H9 (cell line): ENCODE data around the gene CAMK2G. TPM values are rescaled to one million over a fixed set of nuclear protein-coding genes. Genes with fewer than 3 reads are reported as not detected.

Source experiments
- DNase-seq: peaks from one replicate; pipeline ENCODE4 v3.0.0-alpha.2; 2017
- H2AFZ ChIP-seq: one replicate; pipeline ENCODE4 v1.6.1; 2013; ENCODE audit warnings: mild to moderate bottlenecking, low read length, control low read depth, moderate library complexity
- H2AK5ac ChIP-seq: 2 replicates; pipeline ENCODE4 v1.6.1; 2013; ENCODE audit warnings: low read length, control low read depth, mixed read lengths; ENCODE audit not compliant: insufficient read length
- H2BK120ac ChIP-seq: one replicate; pipeline ENCODE4 v1.6.1; 2013; ENCODE audit warnings: low read depth, mild to moderate bottlenecking, low read length, control low read depth, inconsistent platforms; ENCODE audit not compliant: poor library complexity, severe bottlenecking
- H2BK12ac ChIP-seq: 2 replicates; pipeline ENCODE4 v1.6.1; 2013; ENCODE audit warnings: low read length, control low read depth, mixed read lengths, low read depth; ENCODE audit not compliant: insufficient read length
- H2BK15ac ChIP-seq: 2 replicates; pipeline ENCODE4 v1.6.1; 2013; ENCODE audit warnings: low read depth, low read length, control low read depth
- H2BK20ac ChIP-seq: one replicate; pipeline ENCODE4 v1.6.1; 2013; ENCODE audit warnings: low read depth, mild to moderate bottlenecking, low read length, control low read depth, inconsistent platforms; ENCODE audit not compliant: poor library complexity, severe bottlenecking
- H2BK5ac ChIP-seq: 2 replicates; pipeline ENCODE4 v1.6.1; 2013; ENCODE audit warnings: low read length, control low read depth, mixed read lengths; ENCODE audit not compliant: insufficient read length
- H3K14ac ChIP-seq: 2 replicates; pipeline ENCODE4 v1.6.1; 2013; ENCODE audit warnings: low read length, control low read depth; ENCODE audit not compliant: insufficient read depth
- H3K18ac ChIP-seq: 2 replicates; pipeline ENCODE4 v1.6.1; 2013; ENCODE audit warnings: low read depth, mild to moderate bottlenecking, mixed read lengths, low read length, control low read depth; ENCODE audit not compliant: insufficient read length
- H3K23ac ChIP-seq: 2 replicates; pipeline ENCODE4 v1.6.1; 2013; ENCODE audit warnings: low read length, control low read depth, mixed read lengths, low read depth; ENCODE audit not compliant: insufficient read length
- H3K23me2 ChIP-seq: 2 replicates; pipeline ENCODE4 v1.6.1; 2013; ENCODE audit warnings: low read depth, mild to moderate bottlenecking, mixed read lengths, low read length, control low read depth; ENCODE audit not compliant: insufficient read length, poor library complexity, severe bottlenecking
- H3K27ac ChIP-seq: 2 replicates; pipeline ENCODE4 v1.5.1; 2013; ENCODE audit warnings: low read length, control low read depth, mixed read lengths, low read depth; ENCODE audit not compliant: insufficient read length
- H3K27me3 ChIP-seq: 2 replicates; pipeline ENCODE4 v1.6.1; 2013; ENCODE audit warnings: low read length, control low read depth, inconsistent platforms; ENCODE audit not compliant: insufficient read depth
- H3K4ac ChIP-seq: 2 replicates; pipeline ENCODE4 v1.6.1; 2013; ENCODE audit warnings: low read depth, mild to moderate bottlenecking, control low read depth, inconsistent platforms, low read length, moderate library complexity
- H3K4me1 ChIP-seq: 2 replicates; pipeline ENCODE4 v1.6.1; 2013; ENCODE audit warnings: low read length, control low read depth, inconsistent platforms; ENCODE audit not compliant: insufficient read depth
- H3K4me2 ChIP-seq: 2 replicates; pipeline ENCODE4 v1.6.1; 2013; ENCODE audit warnings: low read length, control low read depth, mixed read lengths; ENCODE audit not compliant: insufficient read length, insufficient read depth
- H3K56ac ChIP-seq: 2 replicates; pipeline ENCODE4 v1.6.1; 2013; ENCODE audit warnings: low read depth, mild to moderate bottlenecking, mixed read lengths, low read length, control low read depth; ENCODE audit not compliant: insufficient read length
- H3K79me1 ChIP-seq: 2 replicates; pipeline ENCODE4 v1.6.1; 2013; ENCODE audit warnings: low read depth, mild to moderate bottlenecking, moderate library complexity, low read length, control low read depth, inconsistent platforms; ENCODE audit not compliant: insufficient read depth, poor library complexity, severe bottlenecking
- H3K79me2 ChIP-seq: 2 replicates; pipeline ENCODE4 v1.6.1; 2013; ENCODE audit warnings: low read length, control low read depth, inconsistent platforms; ENCODE audit not compliant: insufficient read depth
- H3K9ac ChIP-seq: 2 replicates; pipeline ENCODE4 v1.6.1; 2013; ENCODE audit warnings: low read length, control low read depth, mixed read lengths; ENCODE audit not compliant: insufficient read length; ENCODE audit errors: extremely low read depth
- H3K9me3 ChIP-seq: one replicate; pipeline ENCODE4 v1.6.1; 2013; ENCODE audit warnings: low read depth, low read length, inconsistent platforms; ENCODE audit not compliant: control insufficient read depth
- H3T11ph ChIP-seq: one replicate; pipeline ENCODE4 v1.6.1; 2013; ENCODE audit warnings: mild to moderate bottlenecking, low read length, control low read depth, inconsistent platforms
- H4K20me1 ChIP-seq: one replicate; pipeline ENCODE4 v1.6.1; 2013; ENCODE audit not compliant: control insufficient read depth, insufficient read length, insufficient read depth
- H4K5ac ChIP-seq: 2 replicates; pipeline ENCODE4 v1.6.1; 2013; ENCODE audit warnings: low read depth, mild to moderate bottlenecking, mixed read lengths, low read length, control low read depth; ENCODE audit not compliant: insufficient read length
- H4K8ac ChIP-seq: replicated peaks from 2 replicates; pipeline ENCODE4 v1.6.1; 2013; ENCODE audit warnings: low read length, control low read depth, mixed read lengths, low read depth; ENCODE audit not compliant: insufficient read length
- H4K91ac ChIP-seq: 2 replicates; pipeline ENCODE4 v1.6.1; 2013; ENCODE audit warnings: low read depth, mild to moderate bottlenecking, moderate library complexity, mixed read lengths, low read length, control low read depth; ENCODE audit not compliant: insufficient read length
- H3K27ac Mint-ChIP-seq, 3 experiments: 2 replicates in 2 of 3; 3 replicates in 1 of 3; pipeline ENCODE4 v1.8.0; 2020 to 2021; ENCODE audit warnings: mixed read lengths in 3 of 3, mild to moderate bottlenecking in 1 of 3, moderate library complexity in 1 of 3
- H3K27me3 Mint-ChIP-seq: 2 replicates; pipeline ENCODE4 v1.8.0; 2021; ENCODE audit warnings: low read depth, mild to moderate bottlenecking, moderate library complexity, mixed read lengths
- H3K36me3 Mint-ChIP-seq, 3 experiments: 2 replicates in 2 of 3; 3 replicates in 1 of 3; pipeline ENCODE4 v1.8.0; 2020 to 2021; ENCODE audit warnings: low read depth in 3 of 3, mixed read lengths in 3 of 3; ENCODE audit not compliant: insufficient read depth in 1 of 3
- H3K4me1 Mint-ChIP-seq, 2 experiments: 2 replicates each; pipeline ENCODE4 v1.8.0; 2020; ENCODE audit warnings: mixed read lengths in 2 of 2
- H3K4me3 Mint-ChIP-seq, 2 experiments: 2 replicates in 1 of 2; 3 replicates in 1 of 2; pipeline ENCODE4 v1.8.0; 2020 to 2021; ENCODE audit warnings: mild to moderate bottlenecking in 2 of 2, mixed read lengths in 2 of 2, moderate library complexity in 1 of 2
- H3K9me3 Mint-ChIP-seq, 2 experiments: 2 replicates in 1 of 2; 3 replicates in 1 of 2; pipeline ENCODE4 v1.8.0; 2020; ENCODE audit warnings: mild to moderate bottlenecking in 2 of 2, mixed read lengths in 2 of 2, moderate library complexity in 1 of 2
- WGBS: extraction: QIAGEN DNeasy Blood & Tissue Kit; methylation state at CpG from one replicate; pipeline ENCODE4 v1.1.7; 2013; ENCODE audit warnings: missing lambda C conversion rate, low lambda C conversion rate, mixed read lengths; ENCODE audit not compliant: insufficient read length; ENCODE audit errors: extremely low coverage; 5-methylcytosine and 5-hydroxymethylcytosine counted together
- total RNA-seq: library from RNA; stranded (reverse); gene quantifications from 2 replicates; pipeline ENCODE4 v1.2.1, GENCODE V29; 2021
- TF ChIP-seq, protein P1 (sequence below): fragments of 200-600 bp; sonication (generic); conservative IDR thresholded peaks from 3 replicates; pipeline ENCODE4 v1.8.0; 2021; ENCODE audit warnings: antibody characterized with exemption, mild to moderate bottlenecking

CAMK2G gene
- total RNA-seq, 1 experiment from 2014 or later = 31.8 TPM

DNA sequence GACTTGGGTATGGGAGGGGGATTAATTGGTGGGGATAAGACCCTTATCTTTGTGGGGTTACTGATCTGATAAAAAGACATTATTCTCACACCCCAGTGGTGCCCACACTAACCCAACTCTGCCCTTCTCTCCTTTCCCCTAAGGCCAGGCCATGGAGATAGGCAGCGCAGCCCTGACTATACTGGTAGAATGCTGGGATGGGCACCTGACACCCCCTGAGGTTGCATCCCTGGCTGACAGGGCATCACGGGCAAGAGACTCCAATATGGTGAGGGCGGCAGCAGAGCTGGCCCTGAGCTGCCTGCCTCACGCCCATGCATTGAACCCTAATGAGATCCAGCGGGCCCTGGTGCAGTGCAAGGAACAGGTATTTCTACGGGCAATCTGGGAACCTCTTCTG is 76.3 kb downstream of the CAMK2G start:
- Histone ChIP-seq H3K23ac (no peak overlapping the region), H3K27me3 (no peaks in the 10 kb centered on the region), H2BK5ac (no peak overlapping the region), H2AFZ (no peak overlapping the region), H4K8ac (no peak overlapping the region), H3K79me2 (no peaks in the 10 kb centered on the region), H4K20me1 (no peaks in the 10 kb centered on the region), H3K4ac (no peak overlapping the region), H2BK15ac (no peak overlapping the region), H4K91ac (no peak overlapping the region), H3K4me1 (no peaks in the 10 kb centered on the region), H2BK120ac (no peak overlapping the region), H3K14ac (no peak overlapping the region), H3K9me3 (no peaks in the 10 kb centered on the region), H3K79me1 (no peaks in the 10 kb centered on the region), H2BK12ac (no peak overlapping the region), H2BK20ac (no peak overlapping the region), H3T11ph (no peak overlapping the region), H3K9ac (no peak overlapping the region), H3K27ac (no peak overlapping the region), H4K5ac (no peak overlapping the region), H3K56ac (no peak overlapping the region), H3K23me2 (no peaks in the 10 kb centered on the region), H3K4me2 (no peak overlapping the region), H3K18ac (no peak overlapping the region), H2AK5ac (no peak overlapping the region)
- TF ChIP-seq, protein P1, sequence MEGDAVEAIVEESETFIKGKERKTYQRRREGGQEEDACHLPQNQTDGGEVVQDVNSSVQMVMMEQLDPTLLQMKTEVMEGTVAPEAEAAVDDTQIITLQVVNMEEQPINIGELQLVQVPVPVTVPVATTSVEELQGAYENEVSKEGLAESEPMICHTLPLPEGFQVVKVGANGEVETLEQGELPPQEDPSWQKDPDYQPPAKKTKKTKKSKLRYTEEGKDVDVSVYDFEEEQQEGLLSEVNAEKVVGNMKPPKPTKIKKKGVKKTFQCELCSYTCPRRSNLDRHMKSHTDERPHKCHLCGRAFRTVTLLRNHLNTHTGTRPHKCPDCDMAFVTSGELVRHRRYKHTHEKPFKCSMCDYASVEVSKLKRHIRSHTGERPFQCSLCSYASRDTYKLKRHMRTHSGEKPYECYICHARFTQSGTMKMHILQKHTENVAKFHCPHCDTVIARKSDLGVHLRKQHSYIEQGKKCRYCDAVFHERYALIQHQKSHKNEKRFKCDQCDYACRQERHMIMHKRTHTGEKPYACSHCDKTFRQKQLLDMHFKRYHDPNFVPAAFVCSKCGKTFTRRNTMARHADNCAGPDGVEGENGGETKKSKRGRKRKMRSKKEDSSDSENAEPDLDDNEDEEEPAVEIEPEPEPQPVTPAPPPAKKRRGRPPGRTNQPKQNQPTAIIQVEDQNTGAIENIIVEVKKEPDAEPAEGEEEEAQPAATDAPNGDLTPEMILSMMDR = no peak
- Mint-ChIP-seq H3K9me3 (no peaks in the 10 kb centered on the region), H3K27ac (no peak overlapping the region), H3K27me3 (no peaks in the 10 kb centered on the region), H3K4me3 (no peak overlapping the region; a peak in 1 of 5 replicates), H3K4me1 (no peaks in the 10 kb centered on the region), H3K36me3 (peaks cover 13 to 74% (median 47%) of the 10 kb centered on the region in 3 experiments; a peak in 6 of 7 replicates)
- no CpG with 5 or more reads among the region's 6 CpGs for WGBS
- DNase-seq = no peak
